GM23338 (cell line): ENCODE data around the gene CAPN9. TPM values are rescaled to one million over a fixed set of nuclear protein-coding genes. Genes with fewer than 3 reads are reported as not detected.

Experiments
- ATAC-seq: fragments of 200-7000 bp; cut with Tn5 transposase; 3 replicates; pipeline ENCODE4 v1.9.1; 2020
- DNase-seq: peaks from one replicate; pipeline ENCODE4 v3.0.0-alpha.2; 2015; ENCODE audit warnings: low spot score
- H2AFZ ChIP-seq: fragments of 200-600 bp; sonication (generic); 2 replicates; pipeline ENCODE4 v1.8.0; 2016; ENCODE audit warnings: antibody characterized with exemption, mild to moderate bottlenecking, moderate library complexity
- H3F3A ChIP-seq: fragments of 200-600 bp; sonication (generic); replicated peaks from 2 replicates; pipeline ENCODE4 v1.8.0; 2017; ENCODE audit warnings: antibody characterized with exemption, mixed run types, low read depth
- H3K27ac ChIP-seq: fragments of 200-600 bp; sonication (generic); 2 replicates; pipeline ENCODE4 v1.6.1; 2016; ENCODE audit warnings: low read depth
- H3K27me3 ChIP-seq: fragments of 200-600 bp; sonication (generic); 2 replicates; pipeline ENCODE4 v1.8.0; 2016; ENCODE audit warnings: mild to moderate bottlenecking, mixed run types, moderate library complexity; ENCODE audit not compliant: insufficient read depth
- H3K36me3 ChIP-seq: fragments of 200-600 bp; sonication (generic); 2 replicates; pipeline ENCODE4 v1.8.0; 2016; ENCODE audit warnings: mild to moderate bottlenecking; ENCODE audit not compliant: insufficient read depth
- H3K4me1 ChIP-seq: fragments of 200-600 bp; sonication (generic); 2 replicates; pipeline ENCODE4 v1.8.0; 2016; ENCODE audit warnings: mild to moderate bottlenecking, moderate library complexity; ENCODE audit not compliant: insufficient read depth
- H3K4me2 ChIP-seq: fragments of 200-600 bp; sonication (generic); 2 replicates; pipeline ENCODE4 v1.7.1; 2017; ENCODE audit warnings: mixed run types
- H3K4me3 ChIP-seq: fragments of 200-600 bp; sonication (generic); 2 replicates; pipeline ENCODE4 v1.6.1; 2016; ENCODE audit warnings: mixed run types
- H3K79me2 ChIP-seq: fragments of 200-600 bp; sonication (generic); replicated peaks from 2 replicates; pipeline ENCODE4 v1.8.0; 2017; ENCODE audit warnings: mild to moderate bottlenecking; ENCODE audit not compliant: insufficient read depth
- H3K9me2 ChIP-seq: fragments of 200-600 bp; sonication (generic); 2 replicates; pipeline ENCODE4 v1.8.0; 2017; ENCODE audit not compliant: insufficient read depth
- H4K20me1 ChIP-seq: fragments of 200-600 bp; sonication (generic); replicated peaks from 2 replicates; pipeline ENCODE4 v1.8.0; 2017; ENCODE audit warnings: mild to moderate bottlenecking; ENCODE audit not compliant: insufficient read depth
- H3K27ac Mint-ChIP-seq: 2 replicates; pipeline ENCODE4 v1.8.0; 2020; ENCODE audit warnings: inconsistent platforms, mild to moderate bottlenecking, moderate library complexity, mixed read lengths
- H3K27me3 Mint-ChIP-seq: 3 replicates; pipeline ENCODE4 v1.8.0; 2022; ENCODE audit warnings: low read depth, mild to moderate bottlenecking, moderate library complexity, mixed read lengths, inconsistent platforms; ENCODE audit not compliant: insufficient read depth, poor library complexity
- H3K36me3 Mint-ChIP-seq: 3 replicates; pipeline ENCODE4 v1.8.0; 2021; ENCODE audit warnings: low read depth, mild to moderate bottlenecking, inconsistent platforms, moderate library complexity, mixed read lengths
- H3K4me1 Mint-ChIP-seq: 3 replicates; pipeline ENCODE4 v1.8.0; 2020; ENCODE audit warnings: mild to moderate bottlenecking, inconsistent platforms, mixed read lengths
- H3K4me3 Mint-ChIP-seq: 3 replicates; pipeline ENCODE4 v1.8.0; 2021; ENCODE audit warnings: moderate library complexity, mild to moderate bottlenecking, inconsistent platforms, mixed read lengths
- H3K9me3 Mint-ChIP-seq: 3 replicates; pipeline ENCODE4 v1.8.0; 2020; ENCODE audit warnings: moderate library complexity, mild to moderate bottlenecking, inconsistent platforms, mixed read lengths
- CREB1 ChIP-seq: fragments of 250-450 bp; sonication (Bioruptor Pico); IDR thresholded peaks from 2 replicates; pipeline ENCODE4 v1.5.0; 2020; ENCODE audit warnings: low read depth, mild to moderate bottlenecking, moderate library complexity
- CTCF ChIP-seq, 2 experiments: fragments of 200-600 bp in 1 of 2; sonication (generic) in 1 of 2; conservative IDR thresholded peaks; 2 replicates each; pipeline versions ENCODE4 v1.5.1 to v1.6.1; 2016 to 2017; ENCODE audit warnings: antibody characterized with exemption in 2 of 2, low read depth in 2 of 2, mild to moderate bottlenecking in 2 of 2, moderate library complexity in 1 of 2
- ETS1 ChIP-seq: IDR thresholded peaks from 2 replicates; pipeline ENCODE4 v1.6.1; 2016; ENCODE audit warnings: antibody characterized with exemption
- EZH2phosphoT487 ChIP-seq: fragments of 200-600 bp; sonication (generic); IDR thresholded peaks from one replicate; pipeline ENCODE4 v1.8.1; 2018; ENCODE audit warnings: antibody characterized with exemption; ENCODE audit not compliant: unreplicated experiment
- NANOG ChIP-seq: IDR thresholded peaks from 2 replicates; pipeline ENCODE4 v1.6.1; 2016; ENCODE audit warnings: antibody characterized with exemption, borderline replicate concordance
- ZNF462 ChIP-seq: fragments of 250-450 bp; sonication (Bioruptor Pico); IDR thresholded peaks from 2 replicates; pipeline ENCODE4 v1.5.0; 2020; ENCODE audit warnings: mild to moderate bottlenecking, moderate library complexity
- polyA plus RNA-seq: library from polyadenylated mRNA; unstranded; fragments of >200 nt; fragmentation: Nextera tagmentation; extraction: Ambion mirVana; gene quantifications from 2 replicates; pipeline ENCODE4 v1.2.1, GENCODE V29; 2016
- total RNA-seq: library from RNA; depleted of rRNA; stranded (reverse); fragments of >200 nt; shearing (Covaris generic); gene quantifications from 2 replicates; pipeline ENCODE4 v1.2.3, GENCODE V29; 2014

Gene CAPN9
- total and polyA plus RNA-seq, 2 experiments from 2014 or later, result 0.07 TPM; not detected in 1

GRCh38 chr1:230836793-230837192, 89.6 kb downstream of the CAPN9 start (continued):
- no peak for TF ChIP-seq ETS1
- TF ChIP-seq ZNF462 (CRISPR knock-in tag), result no peak
- no peak for TF ChIP-seq EZH2phosphoT487
- no peak for TF ChIP-seq CREB1

GRCh38 chr1:230839173-230839572, 92.0 kb downstream of the CAPN9 start:
- H3K4me1 ChIP-seq, result peaks cover 8% of the 10 kb centered on the region; the same call in 1 of the 2 replicates
- peaks cover 8% of the 10 kb centered on the region for H4K20me1 ChIP-seq
- ATAC-seq, result no peak
- no peak for DNase-seq
- H3K9me2 ChIP-seq, result no peaks in the 10 kb centered on the region
- H3F3A ChIP-seq, result no peaks in the 10 kb centered on the region
- no peaks in the 10 kb centered on the region for H3K9me3 Mint-ChIP-seq
- no peak overlapping the region for H3K27ac Mint-ChIP-seq
- no peaks in the 10 kb centered on the region for H3K79me2 ChIP-seq
- H3K27me3 ChIP-seq, result no peaks in the 10 kb centered on the region
- no peak overlapping the region for H2AFZ ChIP-seq
- H3K4me3 Mint-ChIP-seq, result no peak overlapping the region
- H3K27me3 Mint-ChIP-seq, result peaks cover 2% of the 10 kb centered on the region
- H3K36me3 Mint-ChIP-seq, result peaks cover 25% of the 10 kb centered on the region
- no peak overlapping the region for H3K4me2 ChIP-seq
- H3K4me3 ChIP-seq, result no peak overlapping the region
- H3K36me3 ChIP-seq, result no peaks in the 10 kb centered on the region
- no peaks in the 10 kb centered on the region for H3K4me1 Mint-ChIP-seq
- H3K27ac ChIP-seq, result no peak overlapping the region
- TF ChIP-seq CTCF (conservative IDR thresholded peaks at IDR 0.05; ENCODE audit: low read depth in 2 of 2) (no peak), ZNF462 (CRISPR knock-in tag) (no peak), NANOG (no peak)
